MG63 (cell line): ENCODE results near the gene BATF3. TPM values are rescaled to one million over a fixed set of nuclear protein-coding genes. Genes with fewer than 3 reads are reported as not detected.
A peak's percentile ranks its signal among the peaks of the same experiment; 100 is the strongest.
"Not testable (repeated sequence)": the region's sequence is repeated elsewhere in the genome, so short reads cannot be mapped to it uniquely, and the experiment has no call there.

Source experiments
- DNase-seq: peaks from one replicate; pipeline ENCODE4 v3.0.0-alpha.2; 2020
- H3K27me3 ChIP-seq: fragments of 250-450 bp; sonication (Bioruptor Pico); 2 replicates; pipeline ENCODE4 v1.5.1; 2020; ENCODE audit warnings: mild to moderate bottlenecking, moderate library complexity
- H3K36me3 ChIP-seq: fragments of 250-450 bp; sonication (Bioruptor Pico); 2 replicates; pipeline ENCODE4 v1.5.1; 2020; ENCODE audit warnings: mild to moderate bottlenecking, moderate library complexity
- H3K4me3 ChIP-seq: fragments of 250-450 bp; sonication (Bioruptor Pico); 2 replicates; pipeline ENCODE4 v1.5.1; 2020; ENCODE audit warnings: mild to moderate bottlenecking, moderate library complexity
- H3K9me3 ChIP-seq: fragments of 250-450 bp; sonication (Bioruptor Pico); 2 replicates; pipeline ENCODE4 v1.5.1; 2020; ENCODE audit warnings: mild to moderate bottlenecking, moderate library complexity
- total RNA-seq: library from RNA; depleted of rRNA; stranded (reverse); fragments of >200 nt; shearing (Covaris generic); gene quantifications from 2 replicates; pipeline ENCODE4 v1.2.3, GENCODE V29; 2014; ENCODE audit warnings: low replicate concordance

Gene BATF3
- total RNA-seq, 1 experiment from 2014 or later = 2.3 TPM

GRCh38 chr1:212651977-212652376 is 47.7 kb downstream of the BATF3 start:
- Histone ChIP-seq H3K4me3 (no peak overlapping the region), H3K27me3 (peaks cover 3% of the 10 kb centered on the region; the same call in 1 of the 2 replicates), H3K36me3 (no peaks in the 10 kb centered on the region), H3K9me3 (no peaks in the 10 kb centered on the region)
- DNase-seq = no peak

GRCh38 chr1:212651521-212651920 is 48.1 kb downstream of the BATF3 start:
- DNase-seq = peak; percentile 61

GRCh38 chr1:212650228-212650627 is 49.4 kb downstream of the BATF3 start:
- Histone ChIP-seq H3K27me3 (peaks cover under 1% of the 10 kb centered on the region; the same call in 1 of the 2 replicates), H3K4me3 (no peak overlapping the region), H3K9me3 (no peaks in the 10 kb centered on the region), H3K36me3 (no peaks in the 10 kb centered on the region)
- DNase-seq = no peak

More at GRCh38 chr1:212651521-212651920, 48.1 kb downstream of the BATF3 start:
- Histone ChIP-seq H3K9me3 (no peaks in the 10 kb centered on the region), H3K4me3 (no peak overlapping the region), H3K27me3 (peaks cover 3% of the 10 kb centered on the region; the same call in 1 of the 2 replicates), H3K36me3 (no peaks in the 10 kb centered on the region)

GRCh38 chr1:212649020-212649419 is 50.6 kb downstream of the BATF3 start:
- no peaks in the 10 kb centered on the region for H3K36me3 ChIP-seq
- H3K9me3 ChIP-seq = no peaks in the 10 kb centered on the region
- no peak overlapping the region for H3K4me3 ChIP-seq
- DNase-seq = no peak
- H3K27me3 ChIP-seq = no peaks in the 10 kb centered on the region

GRCh38 chr1:212648431-212648830 is 51.2 kb downstream of the BATF3 start:
- no peaks in the 10 kb centered on the region for H3K36me3 ChIP-seq
- H3K4me3 ChIP-seq = no peak overlapping the region
- no peak for DNase-seq
- no peaks in the 10 kb centered on the region for H3K27me3 ChIP-seq
- no peaks in the 10 kb centered on the region for H3K9me3 ChIP-seq

- Histone ChIP-seq H3K27me3 (no peaks in the 10 kb centered on the region), H3K9me3 (no peaks in the 10 kb centered on the region), H3K4me3 (no peak overlapping the region), H3K36me3 (no peaks in the 10 kb centered on the region)
- DNase-seq = no peak
Measured at GRCh38 chr1:212647004-212647403, 52.6 kb downstream of the BATF3 start.

GRCh38 chr1:212646588-212646987 is 53.1 kb downstream of the BATF3 start:
- Histone ChIP-seq H3K9me3 (no peaks in the 10 kb centered on the region), H3K36me3 (no peaks in the 10 kb centered on the region), H3K4me3 (no peak overlapping the region), H3K27me3 (no peaks in the 10 kb centered on the region)
- no peak for DNase-seq

- H3K27me3 ChIP-seq = peaks cover 2% of the 10 kb centered on the region; the same call in 1 of the 2 replicates
- DNase-seq = no peak
Measured at GRCh38 chr1:212645546-212646543, 53.8 kb downstream of the BATF3 start.

GRCh38 chr1:212644866-212645545 is 54.6 kb downstream of the BATF3 start:
- Histone ChIP-seq H3K36me3 (no peaks in the 10 kb centered on the region), H3K27me3 (peaks cover 2% of the 10 kb centered on the region; the same call in 1 of the 2 replicates), H3K9me3 (no peaks in the 10 kb centered on the region; the same call in 1 of the 2 replicates), H3K4me3 (no peak overlapping the region)
- no peak for DNase-seq

More at GRCh38 chr1:212645546-212646543, 53.8 kb downstream of the BATF3 start:
- no peaks in the 10 kb centered on the region for H3K36me3 ChIP-seq
- H3K4me3 ChIP-seq = no peak overlapping the region
- no peaks in the 10 kb centered on the region for H3K9me3 ChIP-seq

- Histone ChIP-seq H3K9me3 (no peaks in the 10 kb centered on the region; the same call in 1 of the 2 replicates), H3K36me3 (no peaks in the 10 kb centered on the region), H3K27me3 (peaks cover 4% of the 10 kb centered on the region; the same call in 1 of the 2 replicates), H3K4me3 (no peak overlapping the region)
- no peak for DNase-seq
Measured at GRCh38 chr1:212643877-212644276, 55.8 kb downstream of the BATF3 start.

- no peak for DNase-seq
- no peaks in the 10 kb centered on the region for H3K36me3 ChIP-seq
- no peaks in the 10 kb centered on the region; the same call in 1 of the 2 replicates for H3K9me3 ChIP-seq
- H3K27me3 ChIP-seq = peaks cover 6% of the 10 kb centered on the region
- no peak overlapping the region for H3K4me3 ChIP-seq
Measured at GRCh38 chr1:212641956-212642355, 57.7 kb downstream of the BATF3 start.

- DNase-seq = no peak
- no peaks in the 10 kb centered on the region for H3K36me3 ChIP-seq
- no peaks in the 10 kb centered on the region; the same call in 1 of the 2 replicates for H3K9me3 ChIP-seq
- H3K4me3 ChIP-seq = no peak overlapping the region
- peaks cover 6% of the 10 kb centered on the region for H3K27me3 ChIP-seq
Measured at GRCh38 chr1:212640223-212640878, 59.3 kb downstream of the BATF3 start.

- H3K9me3 ChIP-seq, H3K27me3 ChIP-seq, H3K4me3 ChIP-seq, H3K36me3 ChIP-seq, DNase-seq: not testable (repeated sequence)
Measured at GRCh38 chr1:212639524-212639923, 60.1 kb downstream of the BATF3 start.

- no peak overlapping the region for H3K4me3 ChIP-seq
- DNase-seq = no peak
- no peaks in the 10 kb centered on the region; the same call in 1 of the 2 replicates for H3K9me3 ChIP-seq
- H3K36me3 ChIP-seq = no peaks in the 10 kb centered on the region
- peaks cover 6% of the 10 kb centered on the region for H3K27me3 ChIP-seq
Measured at GRCh38 chr1:212638492-212639151, 61.0 kb downstream of the BATF3 start.

GRCh38 chr1:212637902-212638301 is 61.7 kb downstream of the BATF3 start:
- Histone ChIP-seq H3K27me3 (peaks cover 6% of the 10 kb centered on the region), H3K9me3 (no peaks in the 10 kb centered on the region; the same call in 1 of the 2 replicates), H3K4me3 (no peak overlapping the region), H3K36me3 (no peaks in the 10 kb centered on the region)
- DNase-seq = no peak
